Measurements from ENCODE around the gene REC114. TPM values are rescaled to one million over a fixed set of nuclear protein-coding genes. Genes with fewer than 3 reads are reported as not detected.
"Not testable (repeated sequence)": the region's sequence is repeated elsewhere in the genome, so short reads cannot be mapped to it uniquely, and the experiment has no call there.

Gene REC114
- total RNA-seq, 1 donor from 2014 or later, result not detected

GRCh38 chr15:73433873-73434272, 9.1 kb upstream of the REC114 start:
- Histone ChIP-seq H3K36me3 (ENCODE audit: control insufficient read depth, insufficient read depth, low read length) (no peaks in the 10 kb centered on the region), H3K4me3 (ENCODE audit: low read depth, low read length) (no peak overlapping the region), H3K27me3 (ENCODE audit: control insufficient read depth, insufficient read depth, low read length) (no peaks in the 10 kb centered on the region)
- TF ChIP-seq, protein P1, sequence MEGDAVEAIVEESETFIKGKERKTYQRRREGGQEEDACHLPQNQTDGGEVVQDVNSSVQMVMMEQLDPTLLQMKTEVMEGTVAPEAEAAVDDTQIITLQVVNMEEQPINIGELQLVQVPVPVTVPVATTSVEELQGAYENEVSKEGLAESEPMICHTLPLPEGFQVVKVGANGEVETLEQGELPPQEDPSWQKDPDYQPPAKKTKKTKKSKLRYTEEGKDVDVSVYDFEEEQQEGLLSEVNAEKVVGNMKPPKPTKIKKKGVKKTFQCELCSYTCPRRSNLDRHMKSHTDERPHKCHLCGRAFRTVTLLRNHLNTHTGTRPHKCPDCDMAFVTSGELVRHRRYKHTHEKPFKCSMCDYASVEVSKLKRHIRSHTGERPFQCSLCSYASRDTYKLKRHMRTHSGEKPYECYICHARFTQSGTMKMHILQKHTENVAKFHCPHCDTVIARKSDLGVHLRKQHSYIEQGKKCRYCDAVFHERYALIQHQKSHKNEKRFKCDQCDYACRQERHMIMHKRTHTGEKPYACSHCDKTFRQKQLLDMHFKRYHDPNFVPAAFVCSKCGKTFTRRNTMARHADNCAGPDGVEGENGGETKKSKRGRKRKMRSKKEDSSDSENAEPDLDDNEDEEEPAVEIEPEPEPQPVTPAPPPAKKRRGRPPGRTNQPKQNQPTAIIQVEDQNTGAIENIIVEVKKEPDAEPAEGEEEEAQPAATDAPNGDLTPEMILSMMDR (IDR thresholded peaks at IDR 0.05; ENCODE audit: insufficient read depth, low read length, poor library complexity, severe bottlenecking), result no peak
- no peak for DNase-seq (ENCODE audit: low read depth)

DNA sequence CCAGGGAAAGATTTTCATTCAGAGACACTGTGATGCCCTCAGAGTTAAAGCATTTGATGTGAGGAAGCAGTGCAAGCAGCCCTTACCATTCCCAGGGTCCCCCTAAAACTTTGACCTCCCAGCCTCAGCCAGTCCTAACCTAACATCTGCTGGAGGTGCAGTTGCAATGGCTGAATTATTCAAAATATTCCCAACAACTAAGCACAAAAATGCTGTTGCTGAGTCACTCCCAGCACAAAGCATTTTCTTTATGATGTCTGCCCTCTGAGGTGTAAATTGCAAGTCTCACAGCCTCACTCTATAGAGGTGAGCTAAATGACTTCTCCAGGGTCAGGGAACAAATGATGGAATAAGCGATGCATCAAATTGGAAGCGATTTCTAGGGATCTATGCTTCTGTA, 6.4 kb upstream of the REC114 start:
- TF ChIP-seq, protein P1 (IDR thresholded peaks at IDR 0.05; ENCODE audit: insufficient read depth, low read length, poor library complexity, severe bottlenecking), result no peak
- Histone ChIP-seq H3K36me3 (ENCODE audit: control insufficient read depth, insufficient read depth, low read length) (no peaks in the 10 kb centered on the region), H3K4me3 (ENCODE audit: low read depth, low read length) (no peak overlapping the region), H3K27me3 (ENCODE audit: control insufficient read depth, insufficient read depth, low read length) (no peaks in the 10 kb centered on the region)
- no peak for DNase-seq (ENCODE audit: low read depth)

DNA sequence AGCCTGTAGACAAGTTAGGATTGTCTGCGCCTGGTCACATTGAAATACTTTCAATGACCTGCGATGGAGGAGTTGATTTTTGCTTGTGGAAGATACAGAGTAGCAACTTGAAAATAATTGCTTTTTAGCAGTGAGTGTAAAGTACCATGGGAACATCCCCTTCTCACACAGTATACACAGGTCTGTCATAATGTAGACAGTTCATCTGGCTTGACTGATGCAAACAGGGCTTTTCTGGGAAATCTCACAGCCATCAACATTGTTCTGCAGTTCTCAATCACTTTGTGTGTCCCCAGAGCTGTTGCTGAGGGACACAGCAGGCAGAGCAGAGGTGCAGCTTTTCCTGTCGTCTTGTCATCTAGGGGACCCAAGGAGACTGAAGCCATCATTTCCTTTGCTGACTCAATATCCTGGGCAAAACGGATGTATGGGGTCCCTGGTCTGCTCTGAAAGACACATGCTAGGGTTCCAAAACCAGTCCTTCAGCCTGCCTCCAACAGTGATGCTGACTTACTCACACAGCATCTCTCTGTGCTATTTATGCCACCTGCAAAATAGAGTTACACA, 5.3 kb upstream of the REC114 start:
- TF ChIP-seq, protein P1 (IDR thresholded peaks at IDR 0.05; ENCODE audit: insufficient read depth, low read length, poor library complexity, severe bottlenecking), result no peak
- Histone ChIP-seq H3K4me3 (ENCODE audit: low read depth, low read length) (no peak overlapping the region), H3K27me3 (ENCODE audit: control insufficient read depth, insufficient read depth, low read length) (no peaks in the 10 kb centered on the region), H3K36me3 (ENCODE audit: control insufficient read depth, insufficient read depth, low read length) (no peaks in the 10 kb centered on the region)
- no peak for DNase-seq (ENCODE audit: low read depth)

- TF ChIP-seq, protein P1 (IDR thresholded peaks at IDR 0.05; ENCODE audit: insufficient read depth, low read length, poor library complexity, severe bottlenecking), result no peak
- Histone ChIP-seq H3K36me3 (ENCODE audit: control insufficient read depth, insufficient read depth, low read length) (no peaks in the 10 kb centered on the region), H3K4me3 (ENCODE audit: low read depth, low read length) (no peak overlapping the region), H3K27me3 (ENCODE audit: control insufficient read depth, insufficient read depth, low read length) (no peaks in the 10 kb centered on the region)
- DNase-seq (ENCODE audit: low read depth), result no peak
Observed at GRCh38 chr15:73438651-73439050, 4.3 kb upstream of the REC114 start.

DNA sequence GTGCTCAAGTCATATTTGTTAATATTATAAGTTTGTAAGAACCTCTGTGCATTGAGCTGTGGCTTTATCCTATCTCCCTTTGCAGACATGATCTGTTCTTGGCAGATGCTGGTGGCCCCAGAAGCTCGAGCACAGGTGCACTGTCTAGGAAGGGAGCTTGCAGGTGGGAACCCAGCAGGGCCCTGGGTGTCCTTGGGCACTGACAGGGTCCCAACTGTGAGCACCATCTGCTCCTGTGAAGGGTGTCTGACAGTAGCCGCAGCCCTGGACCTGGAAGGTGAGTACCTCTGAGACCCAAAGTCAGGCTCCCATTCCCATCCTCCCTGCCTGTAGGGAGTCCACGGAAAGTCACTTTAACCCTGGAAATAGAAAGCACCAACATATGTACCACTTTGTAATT, 2.4 kb upstream of the REC114 start:
- Histone ChIP-seq H3K27me3 (ENCODE audit: control insufficient read depth, insufficient read depth, low read length) (no peaks in the 10 kb centered on the region), H3K4me3 (ENCODE audit: low read depth, low read length) (no peak overlapping the region), H3K36me3 (ENCODE audit: control insufficient read depth, insufficient read depth, low read length) (no peaks in the 10 kb centered on the region)
- TF ChIP-seq, protein P1 (IDR thresholded peaks at IDR 0.05; ENCODE audit: insufficient read depth, low read length, poor library complexity, severe bottlenecking), result no peak
- DNase-seq (ENCODE audit: low read depth), result no peak

DNA sequence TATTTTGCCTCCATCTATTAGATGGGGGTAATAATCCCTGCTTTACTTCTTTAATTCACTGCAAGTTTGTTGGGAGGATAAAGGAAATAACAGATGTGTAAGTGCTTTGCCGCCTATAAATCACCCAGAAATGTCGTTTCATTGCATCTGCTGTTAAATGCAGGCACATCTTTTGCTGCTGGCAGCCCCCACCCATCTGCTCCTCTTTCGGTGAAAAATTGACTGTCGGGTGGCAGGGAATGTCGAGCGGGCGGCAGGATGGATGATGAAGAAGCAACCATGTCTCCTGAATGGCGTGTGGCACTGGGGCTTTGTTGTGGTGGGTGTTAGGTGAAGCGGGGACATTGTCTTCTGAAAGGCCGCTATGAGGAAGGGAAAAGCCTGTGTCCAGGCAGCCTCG, 543 bp upstream of the REC114 start:
- TF ChIP-seq, protein P1 (IDR thresholded peaks at IDR 0.05; ENCODE audit: insufficient read depth, low read length, poor library complexity, severe bottlenecking), result no peak
- H3K4me3 ChIP-seq (ENCODE audit: low read depth, low read length), result no peak overlapping the region
- H3K27me3 ChIP-seq (ENCODE audit: control insufficient read depth, insufficient read depth, low read length), result no peaks in the 10 kb centered on the region
- no peaks in the 10 kb centered on the region for H3K36me3 ChIP-seq (ENCODE audit: control insufficient read depth, insufficient read depth, low read length)
- no peak for DNase-seq (ENCODE audit: low read depth)

DNA sequence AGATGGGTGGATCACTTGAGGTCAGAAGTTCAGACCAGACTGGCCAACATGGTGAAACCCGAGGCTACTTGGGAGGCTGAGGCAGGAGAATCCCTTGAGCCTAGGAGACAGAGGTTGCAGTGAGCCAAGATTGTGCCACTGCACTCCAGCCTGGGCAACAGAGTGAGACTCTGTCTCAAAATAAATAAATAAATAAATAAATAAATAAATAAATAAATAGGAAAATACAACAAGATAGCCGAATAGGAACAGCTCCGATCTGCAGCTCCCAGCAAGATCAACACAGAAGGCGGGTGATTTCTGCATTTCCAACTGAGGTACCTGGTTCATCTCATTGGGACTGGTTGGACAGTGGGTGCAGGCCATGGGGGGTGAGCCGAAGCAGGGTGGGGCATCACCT, 4.5 kb downstream of the REC114 start:
- not testable (repeated sequence) for H3K27me3 ChIP-seq (ENCODE audit: control insufficient read depth, insufficient read depth, low read length); DNase-seq (ENCODE audit: low read depth); H3K4me3 ChIP-seq (ENCODE audit: low read depth, low read length); H3K36me3 ChIP-seq (ENCODE audit: control insufficient read depth, insufficient read depth, low read length)

- H3K4me3 ChIP-seq (ENCODE audit: low read depth, low read length); H3K36me3 ChIP-seq (ENCODE audit: control insufficient read depth, insufficient read depth, low read length); H3K27me3 ChIP-seq (ENCODE audit: control insufficient read depth, insufficient read depth, low read length); DNase-seq (ENCODE audit: low read depth): not testable (repeated sequence)
Observed at GRCh38 chr15:73448158-73448758, 5.3 kb downstream of the REC114 start.
